ENCODE data around the gene FAM78B. TPM values are rescaled to one million over a fixed set of nuclear protein-coding genes. Genes with fewer than 3 reads are reported as not detected.

FAM78B gene
- total RNA-seq, 1 experiment from 2014 or later, result 0.24 TPM

GRCh38 chr1:166073489-166073888, 93.3 kb downstream of the FAM78B start:
- POLR2A ChIA-PET (ENCODE audit: low non-redundant PET), result no interaction called here
- CTCF ChIA-PET, result no interaction called here
- BruUV-seq (replicated peaks), result no TSS peak
- DNase-seq (ENCODE audit: low spot score), result no peak
- Histone ChIP-seq H3K27me3 (replicated peaks; ENCODE audit: insufficient read depth, low read depth, low read length, poor library complexity) (no peaks in the 10 kb centered on the region), H3K27ac (ENCODE audit: low read depth, low read length, poor library complexity, severe bottlenecking) (no peak overlapping the region), H3K4me3 (ENCODE audit: low read depth, low read length, poor library complexity, severe bottlenecking) (no peak overlapping the region), H3K36me3 (ENCODE audit: insufficient read depth, low read length, poor library complexity, severe bottlenecking) (no peaks in the 10 kb centered on the region), H3K4me1 (ENCODE audit: insufficient read depth, low read length, poor library complexity, severe bottlenecking) (no peaks in the 10 kb centered on the region), H3K9me3 (ENCODE audit: low read depth, low read length, poor library complexity, severe bottlenecking) (no peaks in the 10 kb centered on the region)
- intact Hi-C loops (cut with micrococcal nuclease; ENCODE audit: unreplicated experiment), result no loop called here
- TF ChIP-seq CTCF (conservative IDR thresholded peaks at IDR 0.05; ENCODE audit: low read depth, low read length), result no peak
- TF ChIP-seq EZH2 (IDR thresholded peaks at IDR 0.05; ENCODE audit: borderline replicate concordance, low read depth, low read length, poor library complexity, severe bottlenecking), result no peak

GRCh38 chr1:166069390-166069789, 97.4 kb downstream of the FAM78B start:
- H3K36me3 ChIP-seq (ENCODE audit: insufficient read depth, low read length, poor library complexity, severe bottlenecking), result no peaks in the 10 kb centered on the region
- TF ChIP-seq EZH2 (IDR thresholded peaks at IDR 0.05; ENCODE audit: borderline replicate concordance, low read depth, low read length, poor library complexity, severe bottlenecking) (no peak), CTCF (conservative IDR thresholded peaks at IDR 0.05; ENCODE audit: low read depth, low read length) (no peak)
- no peak overlapping the region for H3K27ac ChIP-seq (ENCODE audit: low read depth, low read length, poor library complexity, severe bottlenecking)
- DNase-seq (ENCODE audit: low spot score), result peak; percentile 42
- ChIA-PET CTCF (no interaction called here), POLR2A (ENCODE audit: low non-redundant PET) (no interaction called here)
- no peaks in the 10 kb centered on the region for H3K9me3 ChIP-seq (ENCODE audit: low read depth, low read length, poor library complexity, severe bottlenecking)
- intact Hi-C loops (cut with micrococcal nuclease; ENCODE audit: unreplicated experiment), result no loop called here
- no peaks in the 10 kb centered on the region for H3K27me3 ChIP-seq (replicated peaks; ENCODE audit: insufficient read depth, low read depth, low read length, poor library complexity)
- H3K4me3 ChIP-seq (ENCODE audit: low read depth, low read length, poor library complexity, severe bottlenecking), result no peak overlapping the region
- no TSS peak for BruUV-seq (replicated peaks)
- no peaks in the 10 kb centered on the region for H3K4me1 ChIP-seq (ENCODE audit: insufficient read depth, low read length, poor library complexity, severe bottlenecking)

- CTCF ChIA-PET, result interaction anchor here (0.6 kb wide), 1 partner anchor 412 kb away, joined by 4 read pairs; no protein-coding TSS in a partner anchor
- Histone ChIP-seq H3K9me3 (ENCODE audit: low read depth, low read length, poor library complexity, severe bottlenecking) (no peaks in the 10 kb centered on the region), H3K27ac (ENCODE audit: low read depth, low read length, poor library complexity, severe bottlenecking) (no peak overlapping the region), H3K4me1 (ENCODE audit: insufficient read depth, low read length, poor library complexity, severe bottlenecking) (no peaks in the 10 kb centered on the region), H3K36me3 (ENCODE audit: insufficient read depth, low read length, poor library complexity, severe bottlenecking) (no peaks in the 10 kb centered on the region), H3K27me3 (replicated peaks; ENCODE audit: insufficient read depth, low read depth, low read length, poor library complexity) (no peaks in the 10 kb centered on the region), H3K4me3 (ENCODE audit: low read depth, low read length, poor library complexity, severe bottlenecking) (no peak overlapping the region)
- no peak for TF ChIP-seq CTCF (conservative IDR thresholded peaks at IDR 0.05; ENCODE audit: low read depth, low read length)
- no peak for TF ChIP-seq EZH2 (IDR thresholded peaks at IDR 0.05; ENCODE audit: borderline replicate concordance, low read depth, low read length, poor library complexity, severe bottlenecking)
- no TSS peak for BruUV-seq (replicated peaks)
- POLR2A ChIA-PET (ENCODE audit: low non-redundant PET), result no interaction called here
- DNase-seq (ENCODE audit: low spot score), result no peak
- intact Hi-C loops (cut with micrococcal nuclease; ENCODE audit: unreplicated experiment), result no loop called here
These were observed 100.7 kb downstream of the FAM78B start for GRCh38 chr1:166066107-166066506.
